ENCODE measurements around the gene PRKCE. TPM values are rescaled to one million over a fixed set of nuclear protein-coding genes. Genes with fewer than 3 reads are reported as not detected.

Gene PRKCE
- total and polyA plus RNA-seq, 2 donors, result 3.2 to 3.3 TPM

- H3K27ac ChIP-seq (ENCODE audit: low read depth in 1 of 2, low read length in 1 of 2), result no peak overlapping the region
- no peak for DNase-seq (ENCODE audit: low read depth in 6 of 9, low spot score in 9 of 9)
- H3K27me3 ChIP-seq (ENCODE audit: control insufficient read depth in 2 of 2, insufficient read depth in 1 of 2, low read length in 1 of 2), result no peaks in the 10 kb centered on the region
- peaks cover 0 to 18% of the 10 kb centered on the region in 2 donors for H3K4me1 ChIP-seq (ENCODE audit: control insufficient read depth in 2 of 2, insufficient read depth in 2 of 2, low read length in 2 of 2)
- WGBS, result 98% methylated on average over 8 of the region's 8 CpGs
- H3K36me3 ChIP-seq (ENCODE audit: control insufficient read depth in 2 of 2, insufficient read depth in 2 of 2, low read length in 1 of 2), result no peaks in the 10 kb centered on the region
- no peaks in the 10 kb centered on the region for H3K9me3 ChIP-seq (ENCODE audit: control insufficient read depth in 2 of 2, insufficient read depth in 1 of 2, low read length in 1 of 2)
- H3K4me3 ChIP-seq (ENCODE audit: low read length in 2 of 2), result no peak overlapping the region
Observed at GRCh38 chr2:45755585-45756335, 104.3 kb downstream of the PRKCE start.

DNA sequence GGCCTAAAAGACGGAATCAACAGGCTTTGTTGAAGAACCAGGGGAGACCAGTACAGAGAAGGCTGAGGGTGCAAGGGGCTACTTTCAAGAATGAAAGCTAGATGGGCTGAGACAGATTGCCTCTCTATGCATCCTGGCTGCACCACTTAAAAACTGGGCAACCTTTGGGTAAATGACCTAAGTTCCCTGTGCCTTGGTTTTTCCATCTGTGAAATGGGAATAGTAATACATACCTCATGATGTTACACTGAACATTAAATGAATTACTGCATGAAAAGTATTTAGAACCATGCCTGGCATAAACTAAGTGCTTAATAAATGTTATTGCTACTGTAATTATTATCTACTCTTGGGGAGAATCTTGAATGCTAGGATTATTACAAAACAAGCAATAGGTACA lies 106.5 kb downstream of the PRKCE start:
- no peak overlapping the region for H3K4me3 ChIP-seq (ENCODE audit: low read length in 2 of 2)
- no peak overlapping the region for H3K27ac ChIP-seq (ENCODE audit: low read depth in 1 of 2, low read length in 1 of 2)
- peaks cover 0 to 18% of the 10 kb centered on the region in 2 donors for H3K4me1 ChIP-seq (ENCODE audit: control insufficient read depth in 2 of 2, insufficient read depth in 2 of 2, low read length in 2 of 2)
- no peaks in the 10 kb centered on the region for H3K27me3 ChIP-seq (ENCODE audit: control insufficient read depth in 2 of 2, insufficient read depth in 1 of 2, low read length in 1 of 2)
- no peak for DNase-seq (ENCODE audit: low read depth in 6 of 9, low spot score in 9 of 9)
- no peaks in the 10 kb centered on the region for H3K36me3 ChIP-seq (ENCODE audit: control insufficient read depth in 2 of 2, insufficient read depth in 2 of 2, low read length in 1 of 2)
- H3K9me3 ChIP-seq (ENCODE audit: control insufficient read depth in 2 of 2, insufficient read depth in 1 of 2, low read length in 1 of 2), result no peaks in the 10 kb centered on the region
- 100% methylated on average over 1 of the region's 1 CpG for WGBS

GRCh38 chr2:45759310-45759851 lies 107.9 kb downstream of the PRKCE start:
- Histone ChIP-seq H3K27ac (ENCODE audit: low read depth in 1 of 2, low read length in 1 of 2) (no peak overlapping the region), H3K36me3 (ENCODE audit: control insufficient read depth in 2 of 2, insufficient read depth in 2 of 2, low read length in 1 of 2) (no peaks in the 10 kb centered on the region), H3K9me3 (ENCODE audit: control insufficient read depth in 2 of 2, insufficient read depth in 1 of 2, low read length in 1 of 2) (no peaks in the 10 kb centered on the region), H3K27me3 (ENCODE audit: control insufficient read depth in 2 of 2, insufficient read depth in 1 of 2, low read length in 1 of 2) (no peaks in the 10 kb centered on the region), H3K4me3 (ENCODE audit: low read length in 2 of 2) (no peak overlapping the region), H3K4me1 (ENCODE audit: control insufficient read depth in 2 of 2, insufficient read depth in 2 of 2, low read length in 2 of 2) (peaks cover 0 to 12% of the 10 kb centered on the region in 2 donors)
- DNase-seq (ENCODE audit: low read depth in 6 of 9, low spot score in 9 of 9), result no peak
- WGBS, result 84% methylated on average over 15 of the region's 15 CpGs

GRCh38 chr2:45761635-45762034 lies 110.2 kb downstream of the PRKCE start:
- H3K27ac ChIP-seq (ENCODE audit: low read depth in 1 of 2, low read length in 1 of 2), result no peak overlapping the region
- no peaks in the 10 kb centered on the region for H3K36me3 ChIP-seq (ENCODE audit: control insufficient read depth in 2 of 2, insufficient read depth in 2 of 2, low read length in 1 of 2)
- H3K4me3 ChIP-seq (ENCODE audit: low read length in 2 of 2), result no peak overlapping the region
- H3K27me3 ChIP-seq (ENCODE audit: control insufficient read depth in 2 of 2, insufficient read depth in 1 of 2, low read length in 1 of 2), result no peaks in the 10 kb centered on the region
- H3K4me1 ChIP-seq (ENCODE audit: control insufficient read depth in 2 of 2, insufficient read depth in 2 of 2, low read length in 2 of 2), result peaks cover 5 to 6% of the 10 kb centered on the region in 2 donors
- H3K9me3 ChIP-seq (ENCODE audit: control insufficient read depth in 2 of 2, insufficient read depth in 1 of 2, low read length in 1 of 2), result no peaks in the 10 kb centered on the region
- WGBS, result 85% methylated on average over 4 of the region's 4 CpGs
- no peak for DNase-seq (ENCODE audit: low read depth in 6 of 9, low spot score in 9 of 9)

DNA sequence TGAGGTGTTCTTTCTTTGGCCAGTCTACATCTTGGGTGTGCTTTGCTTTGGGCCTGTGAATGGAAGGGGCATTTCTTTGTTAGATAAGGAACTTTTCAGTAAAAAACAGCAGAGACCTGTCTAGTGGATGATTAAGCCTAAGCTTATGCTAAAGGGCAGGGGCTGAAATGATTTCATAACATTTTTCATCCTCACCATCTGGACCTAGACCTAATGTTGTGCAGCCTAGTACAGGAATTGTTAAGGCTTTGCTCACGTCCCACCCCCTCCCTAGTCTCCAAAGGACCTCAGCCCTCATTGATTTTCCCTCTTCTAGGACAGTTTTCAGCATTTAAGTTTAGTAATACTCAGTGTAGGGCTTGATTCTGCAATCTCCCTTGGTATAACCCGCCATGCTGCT lies 111.8 kb downstream of the PRKCE start:
- H3K9me3 ChIP-seq (ENCODE audit: control insufficient read depth in 2 of 2, insufficient read depth in 1 of 2, low read length in 1 of 2), result no peaks in the 10 kb centered on the region
- no peaks in the 10 kb centered on the region for H3K27me3 ChIP-seq (ENCODE audit: control insufficient read depth in 2 of 2, insufficient read depth in 1 of 2, low read length in 1 of 2)
- H3K4me1 ChIP-seq (ENCODE audit: control insufficient read depth in 2 of 2, insufficient read depth in 2 of 2, low read length in 2 of 2), result peaks cover 5 to 6% of the 10 kb centered on the region in 2 donors
- H3K36me3 ChIP-seq (ENCODE audit: control insufficient read depth in 2 of 2, insufficient read depth in 2 of 2, low read length in 1 of 2), result no peaks in the 10 kb centered on the region
- H3K27ac ChIP-seq (ENCODE audit: low read depth in 1 of 2, low read length in 1 of 2), result no peak overlapping the region
- no peak overlapping the region for H3K4me3 ChIP-seq (ENCODE audit: low read length in 2 of 2)
- WGBS, result 95% methylated on average over 2 of the region's 2 CpGs
- no peak for DNase-seq (ENCODE audit: low read depth in 6 of 9, low spot score in 9 of 9)

GRCh38 chr2:45763797-45764196 lies 112.3 kb downstream of the PRKCE start:
- WGBS, result 96% methylated on average over 5 of the region's 5 CpGs
- no peaks in the 10 kb centered on the region for H3K27me3 ChIP-seq (ENCODE audit: control insufficient read depth in 2 of 2, insufficient read depth in 1 of 2, low read length in 1 of 2)
- DNase-seq (ENCODE audit: low read depth in 6 of 9, low spot score in 9 of 9), result no peak

GRCh38 chr2:45765007-45765727 lies 113.7 kb downstream of the PRKCE start:
- Histone ChIP-seq H3K36me3 (ENCODE audit: control insufficient read depth in 2 of 2, insufficient read depth in 2 of 2, low read length in 1 of 2) (no peaks in the 10 kb centered on the region), H3K4me3 (ENCODE audit: low read length in 2 of 2) (no peak overlapping the region), H3K4me1 (ENCODE audit: control insufficient read depth in 2 of 2, insufficient read depth in 2 of 2, low read length in 2 of 2) (peaks cover 0 to 5% of the 10 kb centered on the region in 2 donors), H3K27me3 (ENCODE audit: control insufficient read depth in 2 of 2, insufficient read depth in 1 of 2, low read length in 1 of 2) (no peaks in the 10 kb centered on the region), H3K9me3 (ENCODE audit: control insufficient read depth in 2 of 2, insufficient read depth in 1 of 2, low read length in 1 of 2) (no peaks in the 10 kb centered on the region), H3K27ac (ENCODE audit: low read depth in 1 of 2, low read length in 1 of 2) (no peak overlapping the region)
- WGBS, result 80% methylated on average over 8 of the region's 8 CpGs
- no peak for DNase-seq (ENCODE audit: low read depth in 6 of 9, low spot score in 9 of 9)

More at GRCh38 chr2:45763797-45764196, 112.3 kb downstream of the PRKCE start:
- Histone ChIP-seq H3K9me3 (ENCODE audit: control insufficient read depth in 2 of 2, insufficient read depth in 1 of 2, low read length in 1 of 2) (no peaks in the 10 kb centered on the region), H3K4me1 (ENCODE audit: control insufficient read depth in 2 of 2, insufficient read depth in 2 of 2, low read length in 2 of 2) (peaks cover 5 to 6% of the 10 kb centered on the region in 2 donors), H3K27ac (ENCODE audit: low read depth in 1 of 2, low read length in 1 of 2) (no peak overlapping the region), H3K4me3 (ENCODE audit: low read length in 2 of 2) (no peak overlapping the region), H3K36me3 (ENCODE audit: control insufficient read depth in 2 of 2, insufficient read depth in 2 of 2, low read length in 1 of 2) (no peaks in the 10 kb centered on the region)

DNA sequence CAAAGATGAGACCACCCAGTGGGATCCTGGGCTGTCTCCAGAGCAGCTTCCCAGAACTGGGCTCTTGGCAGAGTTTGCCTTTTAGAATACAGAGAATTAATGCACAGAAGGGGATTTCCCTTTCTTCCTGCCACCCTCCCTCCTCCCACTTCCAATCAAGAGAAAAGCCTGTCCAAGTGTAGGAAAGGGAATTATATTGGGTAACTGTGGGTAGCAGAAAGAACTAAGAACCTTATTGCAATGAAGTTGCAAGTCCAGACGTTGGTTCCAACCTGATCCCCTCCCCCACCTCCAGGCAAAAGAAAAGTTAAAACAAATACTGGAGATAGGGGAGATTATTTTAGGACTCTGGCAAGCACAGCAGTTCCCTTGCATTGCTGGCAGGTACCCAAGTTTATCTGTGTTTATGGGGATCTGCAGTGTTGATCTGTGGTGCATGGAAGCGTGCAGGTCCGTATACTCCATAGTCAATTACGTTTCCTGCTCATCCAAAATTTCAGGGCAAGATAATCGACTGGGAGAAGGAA lies 114.3 kb downstream of the PRKCE start:
- H3K9me3 ChIP-seq (ENCODE audit: control insufficient read depth in 2 of 2, insufficient read depth in 1 of 2, low read length in 1 of 2), result no peaks in the 10 kb centered on the region
- 89% methylated on average over 5 of the region's 5 CpGs for WGBS
- H3K4me3 ChIP-seq (ENCODE audit: low read length in 2 of 2), result no peak overlapping the region
- no peaks in the 10 kb centered on the region for H3K36me3 ChIP-seq (ENCODE audit: control insufficient read depth in 2 of 2, insufficient read depth in 2 of 2, low read length in 1 of 2)
- DNase-seq (ENCODE audit: low read depth in 6 of 9, low spot score in 9 of 9), result no peak
- H3K27ac ChIP-seq (ENCODE audit: low read depth in 1 of 2, low read length in 1 of 2), result no peak overlapping the region
- no peaks in the 10 kb centered on the region for H3K27me3 ChIP-seq (ENCODE audit: control insufficient read depth in 2 of 2, insufficient read depth in 1 of 2, low read length in 1 of 2)
- peaks cover 0 to 5% of the 10 kb centered on the region in 2 donors for H3K4me1 ChIP-seq (ENCODE audit: control insufficient read depth in 2 of 2, insufficient read depth in 2 of 2, low read length in 2 of 2)

- H3K4me1 ChIP-seq (ENCODE audit: control insufficient read depth in 2 of 2, insufficient read depth in 2 of 2, low read length in 2 of 2), result peaks cover 0 to 5% of the 10 kb centered on the region in 2 donors
Observed at GRCh38 chr2:45768208-45768607, 116.7 kb downstream of the PRKCE start.

More at GRCh38 chr2:45768208-45768607, 116.7 kb downstream of the PRKCE start:
- no peak overlapping the region for H3K4me3 ChIP-seq (ENCODE audit: low read length in 2 of 2)
- H3K27ac ChIP-seq (ENCODE audit: low read depth in 1 of 2, low read length in 1 of 2), result no peak overlapping the region
- WGBS, result 97% methylated on average over 3 of the region's 3 CpGs
- peaks cover 0 to 3% of the 10 kb centered on the region in 2 donors for H3K27me3 ChIP-seq (ENCODE audit: control insufficient read depth in 2 of 2, insufficient read depth in 1 of 2, low read length in 1 of 2)
- no peaks in the 10 kb centered on the region for H3K9me3 ChIP-seq (ENCODE audit: control insufficient read depth in 2 of 2, insufficient read depth in 1 of 2, low read length in 1 of 2)
- no peaks in the 10 kb centered on the region for H3K36me3 ChIP-seq (ENCODE audit: control insufficient read depth in 2 of 2, insufficient read depth in 2 of 2, low read length in 1 of 2)
- no peak for DNase-seq (ENCODE audit: low read depth in 6 of 9, low spot score in 9 of 9)
